Right lobe of liver (tissue), 6 donors: ENCODE data around the gene PEAK1. TPM values are rescaled to one million over a fixed set of nuclear protein-coding genes. Genes with fewer than 3 reads are reported as not detected.

Experiments used
- ATAC-seq, 4 donors: fragments of 200-7000 bp; cut with Tn5 transposase; one replicate each; pipeline ENCODE4 v1.9.1; 2020; ENCODE audit warnings: mild to moderate bottlenecking in 4 of 4, moderate library complexity in 4 of 4
- DNase-seq, 3 donors: peaks; one replicate each; pipeline ENCODE4 v3.0.0-alpha.2; 2020
- H3K27ac ChIP-seq, 3 donors: fragments of 200-600 bp; one replicate each; pipeline ENCODE4 v1.8.0; 2022
- H3K27me3 ChIP-seq, 2 donors: fragments of 200-600 bp; one replicate each; pipeline ENCODE4 v1.8.0; 2022
- H3K36me3 ChIP-seq, 4 donors: fragments of 200-600 bp; sonication (generic) in 1 of 4; one replicate each; pipeline versions ENCODE4 v1.5.1 to v1.8.0; 2017 to 2022; ENCODE audit warnings: control low read depth in 1 of 4
- H3K4me1 ChIP-seq, 4 donors: fragments of 200-600 bp; sonication (generic) in 1 of 4; one replicate each; pipeline versions ENCODE4 v1.5.1 to v1.8.0; 2017 to 2022; ENCODE audit warnings: control low read depth in 1 of 4
- H3K4me3 ChIP-seq, 3 donors: fragments of 200-600 bp; one replicate each; pipeline ENCODE4 v1.8.0; 2022
- H3K9me3 ChIP-seq, 4 donors: fragments of 200-600 bp; sonication (generic) in 1 of 4; one replicate each; pipeline versions ENCODE4 v1.5.1 to v1.8.0; 2017 to 2022; ENCODE audit warnings: control low read depth in 1 of 4
- POLR2A ChIP-seq: fragments of 450-650 bp; IDR thresholded peaks from one replicate; pipeline ENCODE4 v1.6.1; 2017; ENCODE audit warnings: antibody characterized with exemption, mild to moderate bottlenecking
- WGBS: methylation state at CpG from one replicate; pipeline ENCODE4 v1.1.6; 2018; ENCODE audit warnings: low coverage, low lambda C conversion rate; ENCODE audit not compliant: insufficient coverage; ENCODE audit errors: missing lambda C conversion rate; 5-methylcytosine and 5-hydroxymethylcytosine counted together
- intact Hi-C, 2 donors: fragments of 100-400 bp; cut with DNase I; formaldehyde crosslinking; loops; one replicate each; pipeline versions ENCODE4 v1.11.2 to v1.14.1; 2022
- total RNA-seq, 6 experiments: library from RNA; depleted of rRNA in 2 of 6; stranded (reverse); fragments of >200 nt in 2 of 6; fragmentation: NEBNext Ultra II Directional in 3 of 6; extraction: Animal tissue kit (Norgen Biotek cat#: 25700) in 3 of 6; gene quantifications; one replicate each; pipeline versions ENCODE4 v1.1.0 to v1.2.4, GENCODE V29; 2016 to 2023
- TF ChIP-seq, protein P1 (sequence below), 4 donors: fragments of 200-600 bp in 3 of 4; fragments of 450-650 bp in 1 of 4; IDR thresholded peaks; one replicate each; pipeline versions ENCODE4 v1.5.1 to v1.8.0; 2016 to 2022; ENCODE audit warnings: antibody characterized with exemption in 4 of 4, mild to moderate bottlenecking in 2 of 4
- donor health status: DM: no; HTN: yes; CAD: no.
- donor health status: DM: no; HTN: no; CAD: no.
- donor health status: DM: no; HTN: no; CAD: no.
- donor health status: DM: no; HTN: yes; CAD: no.
- donor health status: DM: no; HTN: yes; CAD: no.

The PEAK1 gene
- total RNA-seq, 6 experiments from 2014 or later: 5.9 to 18.4 (median 10.1) TPM

GRCh38 chr15:77235566-77235965, 184.3 kb downstream of the PEAK1 start:
- Histone ChIP-seq H3K4me1 (no peaks in the 10 kb centered on the region), H3K27ac (no peak overlapping the region), H3K9me3 (no peaks in the 10 kb centered on the region), H3K4me3 (no peak overlapping the region), H3K27me3 (no peaks in the 10 kb centered on the region), H3K36me3 (peaks cover 0 to 6% (median 0%) of the 10 kb centered on the region in 4 donors)
- DNase-seq: no peak
- intact Hi-C loops: no loop called here
- no CpG with 5 or more reads among the region's 2 CpGs for WGBS
- no peak for ATAC-seq
- TF ChIP-seq, protein P1, sequence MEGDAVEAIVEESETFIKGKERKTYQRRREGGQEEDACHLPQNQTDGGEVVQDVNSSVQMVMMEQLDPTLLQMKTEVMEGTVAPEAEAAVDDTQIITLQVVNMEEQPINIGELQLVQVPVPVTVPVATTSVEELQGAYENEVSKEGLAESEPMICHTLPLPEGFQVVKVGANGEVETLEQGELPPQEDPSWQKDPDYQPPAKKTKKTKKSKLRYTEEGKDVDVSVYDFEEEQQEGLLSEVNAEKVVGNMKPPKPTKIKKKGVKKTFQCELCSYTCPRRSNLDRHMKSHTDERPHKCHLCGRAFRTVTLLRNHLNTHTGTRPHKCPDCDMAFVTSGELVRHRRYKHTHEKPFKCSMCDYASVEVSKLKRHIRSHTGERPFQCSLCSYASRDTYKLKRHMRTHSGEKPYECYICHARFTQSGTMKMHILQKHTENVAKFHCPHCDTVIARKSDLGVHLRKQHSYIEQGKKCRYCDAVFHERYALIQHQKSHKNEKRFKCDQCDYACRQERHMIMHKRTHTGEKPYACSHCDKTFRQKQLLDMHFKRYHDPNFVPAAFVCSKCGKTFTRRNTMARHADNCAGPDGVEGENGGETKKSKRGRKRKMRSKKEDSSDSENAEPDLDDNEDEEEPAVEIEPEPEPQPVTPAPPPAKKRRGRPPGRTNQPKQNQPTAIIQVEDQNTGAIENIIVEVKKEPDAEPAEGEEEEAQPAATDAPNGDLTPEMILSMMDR (IDR thresholded peaks at IDR 0.05): no peak
- no peak for TF ChIP-seq POLR2A

GRCh38 chr15:77228828-77229227, 191.1 kb downstream of the PEAK1 start:
- no peak for TF ChIP-seq POLR2A
- TF ChIP-seq, protein P1 (IDR thresholded peaks at IDR 0.05): no peak
- Histone ChIP-seq H3K27me3 (no peaks in the 10 kb centered on the region), H3K27ac (no peak overlapping the region), H3K4me1 (no peaks in the 10 kb centered on the region), H3K36me3 (no peaks in the 10 kb centered on the region), H3K9me3 (no peaks in the 10 kb centered on the region), H3K4me3 (no peak overlapping the region)
- intact Hi-C loops: no loop called here
- no peak for DNase-seq
- ATAC-seq: no peak

GRCh38 chr15:77226652-77227051, 193.3 kb downstream of the PEAK1 start:
- ATAC-seq (no peak), DNase-seq (no peak)
- whole genome bisulfite sequencing: 72% methylated on average over 2 of the region's 2 CpGs
- TF ChIP-seq, protein P1 (IDR thresholded peaks at IDR 0.05): no peak
- TF ChIP-seq POLR2A: no peak
- Histone ChIP-seq H3K27me3 (no peaks in the 10 kb centered on the region), H3K9me3 (no peaks in the 10 kb centered on the region), H3K27ac (no peak overlapping the region), H3K4me1 (no peaks in the 10 kb centered on the region), H3K4me3 (no peak overlapping the region), H3K36me3 (no peaks in the 10 kb centered on the region)
- intact Hi-C loops: no loop called here

GRCh38 chr15:77225646-77226045, 194.3 kb downstream of the PEAK1 start:
- Histone ChIP-seq H3K27me3 (no peaks in the 10 kb centered on the region), H3K4me1 (no peaks in the 10 kb centered on the region), H3K36me3 (no peaks in the 10 kb centered on the region), H3K9me3 (no peaks in the 10 kb centered on the region), H3K4me3 (no peak overlapping the region), H3K27ac (no peak overlapping the region)
- 92% methylated on average over 4 of the region's 4 CpGs for WGBS
- intact Hi-C loops: no loop called here
- no peak for TF ChIP-seq POLR2A
- TF ChIP-seq, protein P1 (IDR thresholded peaks at IDR 0.05): no peak
- DNase-seq (no peak), ATAC-seq (no peak)

DNA sequence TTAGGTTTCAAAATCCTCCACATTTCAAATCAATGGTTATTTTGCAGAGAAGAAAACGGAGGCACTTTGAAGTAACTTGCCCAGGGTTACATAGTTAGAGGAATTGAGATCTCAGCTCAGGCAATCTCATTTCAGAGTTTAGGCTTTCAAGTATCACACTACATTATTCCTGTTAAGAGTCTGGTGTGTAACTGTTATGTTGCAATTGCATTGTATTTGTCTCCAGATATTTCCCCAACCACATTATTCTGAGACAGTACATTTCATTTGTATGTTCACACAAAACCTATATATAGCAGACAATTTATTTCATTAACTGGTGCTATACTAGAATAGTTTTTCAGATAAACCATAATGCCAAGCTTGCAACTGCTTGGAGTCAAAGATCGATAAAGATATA, 194.8 kb downstream of the PEAK1 start:
- DNase-seq: no peak
- ATAC-seq: no peak
- Histone ChIP-seq H3K9me3 (no peaks in the 10 kb centered on the region), H3K4me1 (no peaks in the 10 kb centered on the region), H3K4me3 (no peak overlapping the region), H3K36me3 (no peaks in the 10 kb centered on the region), H3K27me3 (no peaks in the 10 kb centered on the region), H3K27ac (no peak overlapping the region)
- intact Hi-C loops: no loop called here
- whole genome bisulfite sequencing: 60% methylated on average over 2 of the region's 2 CpGs
- TF ChIP-seq, protein P1 (IDR thresholded peaks at IDR 0.05): no peak
- TF ChIP-seq POLR2A: no peak
